ENCODE measurements around the gene BLOC1S1.

DNA sequence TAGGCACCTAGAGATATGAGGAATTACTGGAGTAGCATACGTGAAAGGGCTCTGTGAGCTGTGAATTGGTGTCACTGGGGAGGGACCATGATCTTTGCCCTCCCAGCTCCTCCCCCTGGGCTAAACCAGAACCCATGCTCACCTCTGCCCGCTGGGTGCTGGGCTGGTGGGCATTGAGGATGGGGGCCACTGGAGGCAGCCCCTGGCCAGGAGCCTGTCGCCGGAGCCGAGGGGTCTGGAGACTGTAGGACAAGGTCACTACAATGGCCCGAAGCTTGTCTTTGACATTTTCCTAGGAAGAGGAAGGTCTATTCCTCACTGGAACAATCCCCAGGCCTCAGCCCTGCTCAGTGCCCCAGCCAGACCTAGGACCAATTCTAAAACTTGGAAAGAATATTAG lies 19.7 kb upstream of the BLOC1S1 start:
- TF ChIP-seq POLR2A (IDR thresholded peaks at IDR 0.05; ENCODE audit: low read length) (no peak), GATA1 (IDR thresholded peaks at IDR 0.05; ENCODE audit: low read depth, low read length) (no peak)
